ENCODE results near the gene LRP5.
A peak's percentile ranks its signal among the peaks of the same experiment; 100 is the strongest.

LRP5 gene

DNA sequence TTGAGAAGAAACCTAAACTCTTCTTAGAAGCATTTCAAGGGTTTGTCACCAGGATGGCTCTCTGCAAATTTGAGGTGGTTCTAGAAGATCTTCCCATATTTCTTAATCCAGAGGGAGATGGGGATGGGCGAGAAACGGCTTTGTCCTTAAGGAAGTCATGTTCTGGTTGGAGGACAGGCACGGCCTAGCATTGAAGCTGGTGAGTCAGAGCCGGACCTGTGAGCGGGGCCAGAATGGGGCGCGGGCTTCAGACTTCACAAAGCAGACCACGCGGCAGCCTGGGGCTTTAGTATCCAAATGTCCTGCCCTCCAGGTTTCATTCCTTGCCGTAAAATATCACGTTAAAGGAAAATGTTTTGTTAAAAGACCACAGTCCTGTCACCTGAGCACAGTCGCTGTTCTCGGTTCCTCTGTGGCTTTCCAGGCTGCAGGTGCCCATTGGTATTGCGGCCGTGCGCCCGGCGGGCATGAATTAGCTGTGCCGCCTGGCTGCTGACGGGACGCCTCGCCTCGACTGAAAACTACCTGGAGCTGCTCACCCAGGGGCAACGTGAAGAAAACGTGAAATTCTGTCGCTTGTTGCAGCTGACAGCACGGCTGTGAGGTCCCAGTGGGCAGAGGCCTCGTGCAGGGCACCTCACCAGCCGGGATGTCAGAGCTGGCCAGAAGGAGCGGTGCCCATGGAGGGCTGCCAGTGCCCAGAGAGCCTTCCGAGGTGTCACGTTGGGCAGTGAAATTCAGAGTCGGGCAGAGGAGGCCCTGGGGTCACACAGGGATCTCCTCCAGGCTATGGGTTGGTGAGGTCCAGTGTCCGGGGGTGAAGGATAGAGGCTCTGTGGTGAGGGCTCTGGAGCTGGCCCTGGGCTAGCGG lies 59.0 kb downstream of the LRP5 start:
- peak; percentile 36 for DNase-seq (ENCODE audit: low read depth)

- no peak for DNase-seq (ENCODE audit: low read depth)
These were observed 59.7 kb downstream of the LRP5 start for GRCh38 chr11:68372114-68372513.

- DNase-seq (ENCODE audit: low read depth): no peak
These were observed 60.2 kb downstream of the LRP5 start for GRCh38 chr11:68372625-68373024.

DNA sequence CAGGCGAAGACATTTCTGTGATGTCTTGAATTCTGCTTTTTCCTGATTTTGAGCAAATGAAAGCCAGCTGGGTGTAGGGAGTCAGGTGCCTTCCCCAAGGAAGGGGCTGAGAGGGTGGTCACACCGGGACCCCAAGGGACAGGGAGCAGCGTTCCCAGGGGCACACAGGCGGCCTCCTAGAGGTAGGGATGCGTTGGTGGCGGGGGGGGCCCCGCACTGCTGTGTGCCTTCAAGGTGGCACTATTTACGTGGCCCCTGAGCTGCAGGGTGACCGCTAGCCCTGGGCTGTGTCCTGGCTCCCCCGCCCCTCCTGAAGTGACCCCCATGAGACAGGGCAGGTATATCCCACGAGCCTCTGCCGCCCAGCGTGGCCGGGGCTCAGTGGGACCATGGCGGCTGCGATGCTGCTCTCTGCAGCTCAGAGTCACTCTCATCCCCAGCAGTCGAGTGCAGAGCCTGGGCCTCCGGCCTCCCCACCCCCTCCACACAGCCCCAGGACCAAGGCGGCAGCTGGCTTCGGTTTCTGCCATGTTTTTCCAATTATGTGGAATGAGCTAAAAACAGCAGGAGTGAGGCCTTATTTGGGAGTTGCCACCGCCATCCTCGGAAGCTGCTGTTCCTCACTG lies 60.9 kb downstream of the LRP5 start:
- no peak for DNase-seq (ENCODE audit: low read depth)

DNA sequence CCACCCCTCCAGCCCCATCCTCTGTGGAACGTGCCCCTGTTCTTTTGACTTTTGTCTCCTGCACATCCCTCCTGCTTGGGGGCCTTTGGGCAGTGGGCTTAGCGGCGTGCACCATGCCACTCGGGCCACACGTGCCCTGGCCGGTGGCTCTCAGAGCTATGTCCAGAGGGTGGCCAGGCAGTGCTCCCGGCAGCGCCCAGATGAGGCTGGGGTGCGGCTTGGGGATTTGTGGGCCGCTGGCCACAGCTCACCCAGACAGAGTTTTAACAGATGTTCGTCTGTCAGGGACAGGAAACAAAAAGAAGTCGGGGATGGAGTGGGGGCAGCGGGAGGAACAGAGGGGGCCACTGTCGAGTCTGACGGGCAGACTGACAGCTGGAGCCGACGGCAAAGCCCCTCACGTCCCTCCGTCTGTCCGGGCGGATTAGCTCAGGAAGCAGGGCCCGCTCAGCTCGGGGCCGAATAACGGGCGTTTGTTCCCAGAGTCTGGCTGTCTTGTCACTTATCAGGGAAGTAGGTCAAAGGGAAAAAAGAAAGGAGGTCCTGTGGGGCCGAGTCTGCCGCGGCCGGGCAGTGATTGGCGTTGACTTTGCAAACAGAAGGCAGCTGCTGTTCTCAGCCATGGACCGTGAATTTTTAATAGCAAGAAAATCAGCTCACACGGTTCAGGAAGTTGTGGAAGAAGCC lies 61.6 kb downstream of the LRP5 start:
- peak; percentile 34 for DNase-seq (ENCODE audit: low read depth)

DNA sequence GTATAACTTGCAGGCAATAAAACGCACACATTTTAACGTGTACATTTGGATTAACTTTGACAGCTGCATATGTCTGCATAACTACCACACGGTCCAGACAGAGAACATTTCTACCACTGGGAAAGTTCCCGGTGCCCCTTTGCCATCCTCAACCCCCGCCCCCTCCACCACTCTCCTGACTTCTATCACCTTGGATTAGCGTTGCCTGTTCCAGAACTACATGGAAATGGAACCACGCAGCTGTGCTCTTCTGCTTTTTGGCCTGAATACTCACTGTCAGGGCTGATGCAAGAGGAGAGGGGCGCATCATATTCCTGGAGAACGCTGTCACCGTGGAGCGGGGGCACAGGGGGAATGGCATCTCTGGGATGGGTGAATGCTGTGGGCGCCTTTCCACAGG lies 62.1 kb downstream of the LRP5 start:
- DNase-seq (ENCODE audit: low read depth): no peak

DNA sequence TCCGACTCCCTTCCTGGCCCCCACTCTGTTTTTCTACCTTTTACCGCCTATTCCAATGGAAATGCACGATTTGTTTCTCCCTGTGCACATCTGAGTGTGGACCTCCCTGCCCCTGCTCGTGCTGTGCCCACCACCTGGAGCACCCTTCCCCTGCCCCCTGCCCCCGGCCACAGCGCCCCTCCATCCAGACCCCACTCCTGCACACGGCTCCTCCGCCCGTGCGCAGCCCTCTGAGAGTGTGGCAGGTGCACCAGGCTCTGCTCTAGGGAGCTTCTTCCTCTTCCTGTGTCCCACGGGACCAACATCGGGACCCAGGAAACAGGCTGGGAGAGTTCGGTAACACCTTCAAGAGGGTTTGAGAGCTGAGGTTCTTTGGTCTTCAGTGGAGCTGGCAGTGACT lies 62.9 kb downstream of the LRP5 start:
- DNase-seq (ENCODE audit: low read depth): no peak

- no peak for DNase-seq (ENCODE audit: low read depth)
These were observed 63.4 kb downstream of the LRP5 start for GRCh38 chr11:68375766-68376165.

GRCh38 chr11:68377389-68377795 lies 65.0 kb downstream of the LRP5 start:
- no peak for DNase-seq (ENCODE audit: low read depth)

GRCh38 chr11:68379206-68379605 lies 66.8 kb downstream of the LRP5 start:
- DNase-seq (ENCODE audit: low read depth): no peak

DNA sequence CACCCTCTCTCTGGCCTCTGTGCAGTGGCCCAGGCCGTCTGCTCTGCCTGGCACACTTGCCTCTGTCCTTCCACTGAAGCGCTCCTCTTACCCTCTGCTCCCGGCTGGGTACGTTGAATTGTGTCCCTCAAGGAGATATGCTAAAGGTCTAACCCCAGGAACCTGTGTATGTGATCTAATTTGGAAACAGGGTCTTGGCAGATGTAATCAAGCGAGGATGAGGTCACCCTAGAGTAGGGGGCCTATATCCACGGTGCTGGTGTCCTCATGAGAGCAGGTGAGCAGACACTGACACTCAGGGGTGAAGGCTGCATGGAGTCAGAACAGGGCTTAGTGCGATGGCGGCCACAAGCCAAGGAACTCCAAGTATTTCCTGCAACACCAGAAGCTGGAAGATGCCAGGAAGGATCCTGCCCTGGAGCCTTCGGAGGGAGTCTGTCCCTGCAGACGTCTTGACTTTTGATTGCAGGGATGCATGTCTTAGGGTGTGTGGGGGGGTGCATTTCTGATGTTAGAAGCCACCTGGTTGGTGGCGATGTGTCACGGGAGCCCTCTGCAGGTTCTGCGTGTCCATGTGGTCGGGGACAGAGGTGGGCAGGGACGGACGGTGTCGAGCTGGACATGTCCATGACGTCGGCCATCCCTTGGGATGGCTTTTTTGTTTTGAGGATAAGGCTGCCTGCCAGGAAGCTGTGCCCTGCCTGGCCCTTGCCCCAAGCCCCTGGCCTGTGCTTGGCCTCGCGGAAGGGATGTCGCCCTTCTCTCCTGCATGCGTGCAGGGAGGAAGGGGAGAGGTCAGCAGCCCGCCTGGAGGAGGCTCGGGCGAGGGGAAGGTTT lies 68.6 kb downstream of the LRP5 start:
- DNase-seq (ENCODE audit: low read depth): peak; percentile 33

DNA sequence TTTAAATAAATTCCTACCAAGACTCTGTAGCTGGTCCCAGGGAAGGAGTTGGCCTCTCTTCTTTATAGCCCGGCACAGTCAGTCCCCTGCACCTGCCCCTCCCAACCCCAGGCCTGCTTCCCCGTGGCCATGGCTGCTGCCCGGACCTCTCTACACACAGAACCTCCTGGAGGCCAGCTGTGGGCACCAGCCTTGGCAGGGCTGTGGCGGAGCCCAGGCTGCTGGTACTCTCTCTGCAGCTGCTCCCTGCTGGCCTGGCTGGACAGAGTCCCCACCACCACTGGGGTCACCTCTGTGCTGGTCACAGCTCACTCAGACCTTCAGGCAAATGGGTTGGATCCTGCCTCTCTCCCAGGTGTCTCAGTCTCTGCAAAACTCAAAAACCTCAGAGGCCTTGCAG lies 69.3 kb downstream of the LRP5 start:
- DNase-seq (ENCODE audit: low read depth): no peak

- DNase-seq (ENCODE audit: low read depth): no peak
These were observed 70.1 kb downstream of the LRP5 start for GRCh38 chr11:68382358-68382998.

DNA sequence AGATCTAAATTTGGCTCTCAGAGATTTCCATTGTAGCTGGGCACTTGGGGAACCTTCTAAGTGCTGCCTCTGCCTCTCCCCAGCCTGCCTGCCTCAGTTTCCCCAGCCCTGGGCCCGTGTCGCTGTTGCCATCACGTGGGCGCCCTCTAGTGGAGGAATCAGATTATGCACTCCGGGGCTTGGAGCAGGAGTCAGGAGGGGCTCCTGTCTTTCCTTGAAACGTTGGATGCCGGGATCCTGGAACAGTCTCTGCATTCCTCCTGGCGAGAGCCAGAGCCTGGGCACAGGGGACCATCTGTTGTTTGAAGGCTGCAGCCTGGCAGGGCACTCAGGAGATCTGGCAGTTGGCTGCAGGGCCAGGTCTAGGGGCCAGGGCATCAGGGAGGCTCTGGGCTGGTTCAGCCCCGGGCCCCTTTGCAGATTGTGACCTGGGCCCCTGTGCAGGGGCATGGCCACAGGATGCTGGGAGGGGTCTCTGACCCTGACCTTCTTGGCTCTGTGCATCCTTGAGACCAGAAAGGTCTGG lies 71.6 kb downstream of the LRP5 start:
- DNase-seq (ENCODE audit: low read depth): peak; percentile 31

GRCh38 chr11:68384530-68385081 lies 72.2 kb downstream of the LRP5 start:
- DNase-seq (ENCODE audit: low read depth): no peak

GRCh38 chr11:68385128-68385527 lies 72.7 kb downstream of the LRP5 start:
- no peak for DNase-seq (ENCODE audit: low read depth)

DNA sequence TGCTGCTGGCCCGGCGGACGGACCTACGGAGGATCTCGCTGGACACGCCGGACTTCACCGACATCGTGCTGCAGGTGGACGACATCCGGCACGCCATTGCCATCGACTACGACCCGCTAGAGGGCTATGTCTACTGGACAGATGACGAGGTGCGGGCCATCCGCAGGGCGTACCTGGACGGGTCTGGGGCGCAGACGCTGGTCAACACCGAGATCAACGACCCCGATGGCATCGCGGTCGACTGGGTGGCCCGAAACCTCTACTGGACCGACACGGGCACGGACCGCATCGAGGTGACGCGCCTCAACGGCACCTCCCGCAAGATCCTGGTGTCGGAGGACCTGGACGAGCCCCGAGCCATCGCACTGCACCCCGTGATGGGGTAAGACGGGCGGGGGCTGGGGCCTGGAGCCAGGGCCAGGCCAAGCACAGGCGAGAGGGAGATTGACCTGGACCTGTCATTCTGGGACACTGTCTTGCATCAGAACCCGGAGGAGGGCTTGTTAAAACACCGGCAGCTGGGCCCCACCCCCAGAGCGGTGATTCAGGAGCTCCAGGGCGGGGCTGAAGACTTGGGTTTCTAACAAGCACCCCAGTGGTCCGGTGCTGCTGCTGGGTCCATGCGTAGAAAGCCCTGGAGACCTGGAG lies 74.1 kb downstream of the LRP5 start:
- DNase-seq (ENCODE audit: low read depth): no peak

- DNase-seq (ENCODE audit: low read depth): no peak
These were observed 75.4 kb downstream of the LRP5 start for GRCh38 chr11:68387840-68388239.

- DNase-seq (ENCODE audit: low read depth): no peak
These were observed 76.3 kb downstream of the LRP5 start for GRCh38 chr11:68388595-68389198.

DNA sequence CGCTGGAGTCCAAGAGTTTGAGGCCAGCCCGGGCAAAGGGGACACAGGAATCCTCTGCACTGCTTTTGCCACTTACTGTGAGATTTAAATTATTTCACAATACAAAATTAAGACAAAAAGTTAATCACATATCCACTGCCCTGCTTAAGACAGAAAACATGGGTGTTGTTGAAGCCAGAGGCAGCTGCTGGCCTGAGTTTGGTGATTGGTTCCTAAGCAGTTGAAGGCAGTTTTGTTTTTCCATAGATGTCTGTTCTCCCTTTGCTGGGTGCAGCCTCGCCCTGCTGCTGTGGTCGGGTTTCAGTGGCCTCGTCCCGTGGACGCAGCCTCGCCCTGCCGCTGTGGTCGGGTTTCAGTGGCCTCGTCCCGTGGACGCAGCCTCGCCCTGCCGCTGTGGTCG lies 77.9 kb downstream of the LRP5 start:
- no peak for DNase-seq (ENCODE audit: low read depth)

All from iris pigment epithelial cell (primary cell).